Right renal cortex interstitium (tissue), 3 donors: Measurements from ENCODE around the gene GRIK4. TPM values are rescaled to one million over a fixed set of nuclear protein-coding genes. Genes with fewer than 3 reads are reported as not detected.

Experiments
- DNase-seq, 3 donors: peaks; one replicate each; pipeline ENCODE4 v3.0.0-alpha.2; 2013; ENCODE audit warnings: low read depth in 3 of 3, low spot score in 2 of 3
- polyA plus RNA-seq, 3 donors: library from polyadenylated mRNA; unstranded; fragments of 120-200 nt; gene quantifications; one replicate each; pipeline ENCODE4 v1.2.1, GENCODE V29; 2013; ENCODE audit not compliant: insufficient read length in 3 of 3

Gene GRIK4
- polyA plus RNA-seq, 3 donors: 0.93 to 1.3 (median 1.1) TPM

GRCh38 chr11:120859552-120860295, 348.2 kb downstream of the GRIK4 start:
- no peak for DNase-seq

GRCh38 chr11:120863359-120863758, 351.8 kb downstream of the GRIK4 start:
- DNase-seq: no peak

- no peak for DNase-seq
These were observed 355.5 kb downstream of the GRIK4 start for GRCh38 chr11:120867024-120867423.

- DNase-seq: no peak
These were observed 356.0 kb downstream of the GRIK4 start for GRCh38 chr11:120867531-120867930.

GRCh38 chr11:120867988-120868387, 356.4 kb downstream of the GRIK4 start:
- no peak for DNase-seq

GRCh38 chr11:120869097-120869496, 357.5 kb downstream of the GRIK4 start:
- DNase-seq: no peak

GRCh38 chr11:120869516-120870011, 358.0 kb downstream of the GRIK4 start:
- no peak for DNase-seq

GRCh38 chr11:120871194-120871593, 359.6 kb downstream of the GRIK4 start:
- DNase-seq: no peak

GRCh38 chr11:120871924-120872323, 360.4 kb downstream of the GRIK4 start:
- no peak for DNase-seq

GRCh38 chr11:120873966-120874735, 362.6 kb downstream of the GRIK4 start:
- no peak for DNase-seq

GRCh38 chr11:120875986-120876385, 364.4 kb downstream of the GRIK4 start:
- no peak for DNase-seq

- no peak for DNase-seq
These were observed 366.3 kb downstream of the GRIK4 start for GRCh38 chr11:120877746-120878365.

GRCh38 chr11:120878781-120879180, 367.2 kb downstream of the GRIK4 start:
- DNase-seq: no peak

- no peak for DNase-seq
These were observed 369.1 kb downstream of the GRIK4 start for GRCh38 chr11:120880498-120881175.

- no peak for DNase-seq
These were observed 370.0 kb downstream of the GRIK4 start for GRCh38 chr11:120881596-120881995.

- no peak for DNase-seq
These were observed 370.6 kb downstream of the GRIK4 start for GRCh38 chr11:120882175-120882574.

- DNase-seq: no peak
These were observed 372.0 kb downstream of the GRIK4 start for GRCh38 chr11:120883404-120884080.

- DNase-seq: no peak
These were observed 372.8 kb downstream of the GRIK4 start for GRCh38 chr11:120884154-120885020.

GRCh38 chr11:120890609-120891320, 379.2 kb downstream of the GRIK4 start:
- no peak for DNase-seq
